ENCODE measurements around the gene KRT71.

The KRT71 gene

GRCh38 chr12:52559979-52560378 is 7.0 kb upstream of the KRT71 start:
- Histone ChIP-seq H3K9ac (ENCODE audit: low read length) (no peak overlapping the region), H3K27me3 (replicated peaks; ENCODE audit: insufficient read depth, low read length) (peaks cover 86% of the 10 kb centered on the region), H4K20me1 (ENCODE audit: insufficient read depth, low read length) (no peaks in the 10 kb centered on the region), H2AFZ (ENCODE audit: low read length) (no peak overlapping the region), H3F3A (ENCODE audit: insufficient read depth, low read length) (no peaks in the 10 kb centered on the region), H3K4me1 (ENCODE audit: low read length) (no peaks in the 10 kb centered on the region), H3K9me3 (replicated peaks; ENCODE audit: insufficient read depth, low read length) (no peaks in the 10 kb centered on the region), H3K4me3 (ENCODE audit: low read length) (no peak overlapping the region), H3K4me2 (ENCODE audit: low read depth, low read length) (no peak overlapping the region), H3K9me2 (replicated peaks; ENCODE audit: insufficient read depth, low read length) (no peaks in the 10 kb centered on the region), H3K36me3 (replicated peaks; ENCODE audit: insufficient read depth, low read length) (no peaks in the 10 kb centered on the region), H3K79me2 (ENCODE audit: low read length) (no peaks in the 10 kb centered on the region), H3K27ac (ENCODE audit: low read length) (no peak overlapping the region)
- no peak for TF ChIP-seq EZH2 (optimal IDR thresholded peaks at IDR 0.05; ENCODE audit: low read depth, low read length)
- TF ChIP-seq CTCF (IDR thresholded peaks at IDR 0.05; ENCODE audit: low read length): no peak
- TF ChIP-seq EZH2phosphoT487 (IDR thresholded peaks at IDR 0.05; ENCODE audit: low read length): no peak
- no peak for DNase-seq

- Histone ChIP-seq H4K20me1 (ENCODE audit: insufficient read depth, low read length) (no peaks in the 10 kb centered on the region), H3K36me3 (replicated peaks; ENCODE audit: insufficient read depth, low read length) (no peaks in the 10 kb centered on the region), H3K9me3 (replicated peaks; ENCODE audit: insufficient read depth, low read length) (no peaks in the 10 kb centered on the region), H3K27ac (ENCODE audit: low read length) (no peak overlapping the region), H3K4me1 (ENCODE audit: low read length) (no peaks in the 10 kb centered on the region), H3K27me3 (replicated peaks; ENCODE audit: insufficient read depth, low read length) (peaks cover 87% of the 10 kb centered on the region), H3K9me2 (replicated peaks; ENCODE audit: insufficient read depth, low read length) (no peaks in the 10 kb centered on the region), H3K4me3 (ENCODE audit: low read length) (no peak overlapping the region), H2AFZ (ENCODE audit: low read length) (no peak overlapping the region), H3K79me2 (ENCODE audit: low read length) (no peaks in the 10 kb centered on the region), H3K4me2 (ENCODE audit: low read depth, low read length) (no peak overlapping the region), H3F3A (ENCODE audit: insufficient read depth, low read length) (no peaks in the 10 kb centered on the region), H3K9ac (ENCODE audit: low read length) (no peak overlapping the region)
- TF ChIP-seq EZH2 (optimal IDR thresholded peaks at IDR 0.05; ENCODE audit: low read depth, low read length): no peak
- TF ChIP-seq EZH2phosphoT487 (IDR thresholded peaks at IDR 0.05; ENCODE audit: low read length): no peak
- TF ChIP-seq CTCF (IDR thresholded peaks at IDR 0.05; ENCODE audit: low read length): no peak
- no peak for DNase-seq
These were observed 6.0 kb upstream of the KRT71 start for GRCh38 chr12:52558781-52559445.

- no peak overlapping the region for H3K9ac ChIP-seq (ENCODE audit: low read length)
- H3K4me2 ChIP-seq (ENCODE audit: low read depth, low read length): no peak overlapping the region
- DNase-seq: no peak
- H3F3A ChIP-seq (ENCODE audit: insufficient read depth, low read length): no peaks in the 10 kb centered on the region
- no peaks in the 10 kb centered on the region for H3K36me3 ChIP-seq (replicated peaks; ENCODE audit: insufficient read depth, low read length)
- H3K9me3 ChIP-seq (replicated peaks; ENCODE audit: insufficient read depth, low read length): no peaks in the 10 kb centered on the region
- peaks cover 89% of the 10 kb centered on the region for H3K27me3 ChIP-seq (replicated peaks; ENCODE audit: insufficient read depth, low read length)
- H3K9me2 ChIP-seq (replicated peaks; ENCODE audit: insufficient read depth, low read length): no peaks in the 10 kb centered on the region
- no peaks in the 10 kb centered on the region for H3K79me2 ChIP-seq (ENCODE audit: low read length)
- H3K4me3 ChIP-seq (ENCODE audit: low read length): no peak overlapping the region
- no peaks in the 10 kb centered on the region for H3K4me1 ChIP-seq (ENCODE audit: low read length)
- H4K20me1 ChIP-seq (ENCODE audit: insufficient read depth, low read length): no peaks in the 10 kb centered on the region
- TF ChIP-seq CTCF (IDR thresholded peaks at IDR 0.05; ENCODE audit: low read length): no peak
- TF ChIP-seq EZH2phosphoT487 (IDR thresholded peaks at IDR 0.05; ENCODE audit: low read length): no peak
- TF ChIP-seq EZH2 (optimal IDR thresholded peaks at IDR 0.05; ENCODE audit: low read depth, low read length): no peak
- H3K27ac ChIP-seq (ENCODE audit: low read length): no peak overlapping the region
- H2AFZ ChIP-seq (ENCODE audit: low read length): no peak overlapping the region
These were observed 4.5 kb upstream of the KRT71 start for GRCh38 chr12:52557476-52557875.
